GM19240 (cell line): ENCODE results near the gene ACKR2.

Experiments used
- DNase-seq: peaks from one replicate; pipeline ENCODE4 v3.0.0; 2011; ENCODE audit warnings: low spot score; ENCODE audit not compliant: insufficient read length

ACKR2 gene

GRCh38 chr3:42886294-42886822, 77.1 kb downstream of the ACKR2 start:
- no peak for DNase-seq

- no peak for DNase-seq
Observed at GRCh38 chr3:42887084-42887483, 77.8 kb downstream of the ACKR2 start.

GRCh38 chr3:42891042-42891441, 81.8 kb downstream of the ACKR2 start:
- DNase-seq: no peak

GRCh38 chr3:42892169-42892568, 82.9 kb downstream of the ACKR2 start:
- DNase-seq: no peak

GRCh38 chr3:42892807-42893206, 83.6 kb downstream of the ACKR2 start:
- DNase-seq: no peak

- DNase-seq: no peak
Observed at GRCh38 chr3:42894698-42895579, 85.7 kb downstream of the ACKR2 start.

GRCh38 chr3:42895580-42895868, 86.3 kb downstream of the ACKR2 start:
- no peak for DNase-seq

- DNase-seq: no peak
Observed at GRCh38 chr3:42898896-42899675, 89.8 kb downstream of the ACKR2 start.

- no peak for DNase-seq
Observed at GRCh38 chr3:42900226-42901072, 91.2 kb downstream of the ACKR2 start.

- DNase-seq: no peak
Observed at GRCh38 chr3:42901073-42901415, 91.8 kb downstream of the ACKR2 start.

- DNase-seq: no peak
Observed at GRCh38 chr3:42902257-42902656, 93.0 kb downstream of the ACKR2 start.

GRCh38 chr3:42904076-42904475, 94.8 kb downstream of the ACKR2 start:
- no peak for DNase-seq

GRCh38 chr3:42905740-42906069, 96.5 kb downstream of the ACKR2 start:
- DNase-seq: no peak

GRCh38 chr3:42906070-42906847, 97.0 kb downstream of the ACKR2 start, which contains the start of gene ZNF662:
TSS of gene ZNF662 (plus strand) at chr3:42906142. CDS start at chr3:42908115, 1,973 bp downstream.
- no peak for DNase-seq

GRCh38 chr3:42906848-42907183, 97.6 kb downstream of the ACKR2 start:
- no peak for DNase-seq

- no peak for DNase-seq
Observed at GRCh38 chr3:42908675-42909074, 99.4 kb downstream of the ACKR2 start.

GRCh38 chr3:42911551-42911950, 102.3 kb downstream of the ACKR2 start:
- no peak for DNase-seq

GRCh38 chr3:42914771-42915515, 105.7 kb downstream of the ACKR2 start:
- DNase-seq: no peak
